KMS-11 (cell line): ENCODE measurements around the gene RAB7A.

Source experiments
- H2AFZ ChIP-seq: fragments of 200-600 bp; sonication (generic); 2 replicates; pipeline ENCODE4 v1.6.1; 2016; ENCODE audit warnings: antibody characterized with exemption, mixed run types, low read depth
- H3K27ac ChIP-seq: fragments of 200-600 bp; sonication (generic); 2 replicates; pipeline ENCODE4 v1.6.1; 2016; ENCODE audit warnings: mild to moderate bottlenecking, mixed run types
- H3K27me3 ChIP-seq: fragments of 200-600 bp; sonication (generic); 2 replicates; pipeline ENCODE4 v1.6.1; 2017; ENCODE audit warnings: mild to moderate bottlenecking, low read depth, mixed run types, moderate library complexity; ENCODE audit not compliant: insufficient read depth
- H3K36me3 ChIP-seq: fragments of 200-600 bp; sonication (generic); 2 replicates; pipeline ENCODE4 v1.6.1; 2017; ENCODE audit warnings: mild to moderate bottlenecking, mixed run types; ENCODE audit not compliant: insufficient read depth
- H3K4me1 ChIP-seq: fragments of 200-600 bp; sonication (generic); 2 replicates; pipeline ENCODE4 v1.6.1; 2016; ENCODE audit warnings: mild to moderate bottlenecking, low read depth, mixed run types; ENCODE audit not compliant: poor library complexity, severe bottlenecking
- H3K4me2 ChIP-seq: fragments of 200-600 bp; sonication (generic); 2 replicates; pipeline ENCODE4 v1.7.0; 2016; ENCODE audit warnings: mild to moderate bottlenecking, mixed run types
- H3K4me3 ChIP-seq: fragments of 200-600 bp; sonication (generic); IDR thresholded peaks from 2 replicates; pipeline ENCODE4 v1.6.1; 2017; ENCODE audit warnings: low read depth, low read length, mixed read lengths; ENCODE audit not compliant: insufficient read depth
- H3K79me2 ChIP-seq: fragments of 200-600 bp; sonication (generic); 2 replicates; pipeline ENCODE4 v1.6.1; 2016; ENCODE audit warnings: low read depth, mixed run types; ENCODE audit not compliant: insufficient read depth
- H3K9ac ChIP-seq: fragments of 200-600 bp; sonication (generic); 2 replicates; pipeline ENCODE4 v1.6.1; 2016; ENCODE audit warnings: mild to moderate bottlenecking, mixed run types
- H4K20me1 ChIP-seq: fragments of 200-600 bp; sonication (generic); 2 replicates; pipeline ENCODE4 v1.6.1; 2016; ENCODE audit warnings: mild to moderate bottlenecking, mixed run types; ENCODE audit not compliant: insufficient read depth
- TF ChIP-seq, protein P1 (sequence below): fragments of 200-600 bp; sonication (generic); conservative IDR thresholded peaks from 2 replicates; pipeline ENCODE4 v1.6.1; 2017; ENCODE audit warnings: low read depth, mild to moderate bottlenecking, antibody characterized with exemption, low read length, moderate library complexity, mixed read lengths

The RAB7A gene

DNA sequence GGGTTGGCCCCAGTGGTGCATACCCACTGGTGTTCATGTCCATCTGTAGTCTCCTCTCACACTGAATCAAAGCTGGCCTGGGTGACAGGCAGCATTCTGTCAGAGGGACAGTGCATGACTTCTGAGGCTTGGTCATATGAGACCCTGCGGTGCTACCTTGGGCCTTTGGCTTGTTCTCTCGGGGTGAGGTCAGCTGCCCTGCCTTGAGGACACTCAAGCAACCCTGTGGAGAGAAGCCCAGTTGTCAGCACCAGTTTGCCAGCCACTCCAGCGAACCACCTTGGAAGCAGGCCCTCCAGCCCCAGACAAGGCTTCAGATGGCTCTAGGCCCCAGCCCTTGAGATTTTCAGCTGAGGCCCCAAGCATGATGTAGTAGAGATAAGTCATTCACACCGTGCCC, 16.9 kb upstream of the RAB7A start:
- Histone ChIP-seq H3K4me1 (no peaks in the 10 kb centered on the region), H3K9ac (no peak overlapping the region), H2AFZ (no peak overlapping the region), H3K4me2 (no peak overlapping the region), H3K36me3 (no peaks in the 10 kb centered on the region), H4K20me1 (no peaks in the 10 kb centered on the region), H3K4me3 (no peak overlapping the region), H3K79me2 (no peaks in the 10 kb centered on the region), H3K27ac (no peak overlapping the region), H3K27me3 (no peaks in the 10 kb centered on the region)
- TF ChIP-seq, protein P1, sequence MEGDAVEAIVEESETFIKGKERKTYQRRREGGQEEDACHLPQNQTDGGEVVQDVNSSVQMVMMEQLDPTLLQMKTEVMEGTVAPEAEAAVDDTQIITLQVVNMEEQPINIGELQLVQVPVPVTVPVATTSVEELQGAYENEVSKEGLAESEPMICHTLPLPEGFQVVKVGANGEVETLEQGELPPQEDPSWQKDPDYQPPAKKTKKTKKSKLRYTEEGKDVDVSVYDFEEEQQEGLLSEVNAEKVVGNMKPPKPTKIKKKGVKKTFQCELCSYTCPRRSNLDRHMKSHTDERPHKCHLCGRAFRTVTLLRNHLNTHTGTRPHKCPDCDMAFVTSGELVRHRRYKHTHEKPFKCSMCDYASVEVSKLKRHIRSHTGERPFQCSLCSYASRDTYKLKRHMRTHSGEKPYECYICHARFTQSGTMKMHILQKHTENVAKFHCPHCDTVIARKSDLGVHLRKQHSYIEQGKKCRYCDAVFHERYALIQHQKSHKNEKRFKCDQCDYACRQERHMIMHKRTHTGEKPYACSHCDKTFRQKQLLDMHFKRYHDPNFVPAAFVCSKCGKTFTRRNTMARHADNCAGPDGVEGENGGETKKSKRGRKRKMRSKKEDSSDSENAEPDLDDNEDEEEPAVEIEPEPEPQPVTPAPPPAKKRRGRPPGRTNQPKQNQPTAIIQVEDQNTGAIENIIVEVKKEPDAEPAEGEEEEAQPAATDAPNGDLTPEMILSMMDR: no peak

DNA sequence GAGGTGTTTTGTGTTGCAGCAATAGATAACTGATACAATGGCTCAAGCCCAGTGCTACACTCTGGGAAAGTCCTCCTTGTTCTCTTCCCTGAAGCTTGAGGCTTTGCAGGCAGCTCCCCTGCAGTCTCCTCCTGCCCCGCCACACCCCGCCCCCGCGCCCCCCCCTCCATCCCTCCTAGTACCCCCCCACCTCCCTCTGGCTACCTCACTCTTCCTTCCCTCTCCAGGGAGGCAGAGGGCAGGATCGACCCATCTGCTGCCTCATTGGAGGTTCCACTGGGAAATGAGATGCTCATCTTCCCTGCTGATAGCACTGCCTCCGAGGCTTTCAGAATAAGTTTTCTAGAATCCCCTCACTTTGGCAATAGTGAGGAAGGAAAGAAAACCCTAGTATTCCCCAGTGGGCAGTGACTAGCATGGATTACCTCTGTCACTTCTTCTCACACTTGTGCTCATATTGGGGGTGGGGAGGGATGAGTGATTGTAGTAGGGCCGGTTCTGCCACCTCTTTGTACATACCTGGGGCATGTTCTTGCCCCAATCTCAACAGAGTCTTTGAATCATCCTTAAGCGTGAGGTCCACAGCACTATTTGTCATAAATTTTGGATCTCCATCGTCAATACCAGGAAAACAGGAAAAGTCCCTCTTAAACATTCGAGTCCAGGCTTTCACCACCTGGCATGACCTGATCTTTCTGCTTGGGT, 16.3 kb upstream of the RAB7A start:
- Histone ChIP-seq H3K9ac (no peak overlapping the region), H3K4me2 (no peak overlapping the region), H3K79me2 (no peaks in the 10 kb centered on the region), H3K27me3 (no peaks in the 10 kb centered on the region), H3K4me1 (no peaks in the 10 kb centered on the region), H3K4me3 (no peak overlapping the region), H3K27ac (no peak overlapping the region), H3K36me3 (no peaks in the 10 kb centered on the region), H2AFZ (no peak overlapping the region), H4K20me1 (no peaks in the 10 kb centered on the region)
- TF ChIP-seq, protein P1: no peak

DNA sequence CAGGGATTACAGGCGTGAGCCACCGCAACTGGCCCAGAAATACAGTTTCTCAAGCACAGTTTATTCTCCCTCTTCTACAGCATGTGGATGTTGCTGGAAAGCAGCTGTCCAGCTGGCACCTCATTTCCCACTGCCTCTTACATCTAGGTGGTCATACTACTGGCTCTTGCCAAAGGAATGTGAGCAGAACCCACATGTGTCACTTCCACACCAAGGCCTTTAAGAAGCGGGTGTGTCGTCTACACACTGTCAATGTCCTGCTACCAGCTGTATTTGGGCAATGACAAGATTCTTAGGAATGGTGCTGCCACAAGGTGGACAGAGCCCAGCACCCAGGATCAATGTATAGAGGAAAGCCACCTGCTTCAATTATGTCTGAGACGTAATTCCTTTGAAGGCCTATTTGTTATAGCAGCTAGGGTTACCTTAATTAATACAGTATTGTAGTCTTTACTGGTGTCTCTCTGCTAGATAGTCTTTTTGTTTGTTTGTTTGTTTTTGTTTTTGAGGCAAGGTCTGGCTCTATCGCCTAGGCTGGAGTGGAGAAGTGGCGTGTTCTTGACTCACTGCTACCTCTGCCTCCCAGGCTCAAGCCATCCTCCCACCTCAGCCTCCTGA, 15.1 kb upstream of the RAB7A start:
- Histone ChIP-seq H3K4me1 (no peaks in the 10 kb centered on the region), H3K4me3 (no peak overlapping the region), H3K27me3 (no peaks in the 10 kb centered on the region), H3K36me3 (no peaks in the 10 kb centered on the region), H3K4me2 (no peak overlapping the region), H3K9ac (no peak overlapping the region), H3K79me2 (no peaks in the 10 kb centered on the region), H2AFZ (no peak overlapping the region), H4K20me1 (no peaks in the 10 kb centered on the region), H3K27ac (no peak overlapping the region)
- TF ChIP-seq, protein P1: no peak

DNA sequence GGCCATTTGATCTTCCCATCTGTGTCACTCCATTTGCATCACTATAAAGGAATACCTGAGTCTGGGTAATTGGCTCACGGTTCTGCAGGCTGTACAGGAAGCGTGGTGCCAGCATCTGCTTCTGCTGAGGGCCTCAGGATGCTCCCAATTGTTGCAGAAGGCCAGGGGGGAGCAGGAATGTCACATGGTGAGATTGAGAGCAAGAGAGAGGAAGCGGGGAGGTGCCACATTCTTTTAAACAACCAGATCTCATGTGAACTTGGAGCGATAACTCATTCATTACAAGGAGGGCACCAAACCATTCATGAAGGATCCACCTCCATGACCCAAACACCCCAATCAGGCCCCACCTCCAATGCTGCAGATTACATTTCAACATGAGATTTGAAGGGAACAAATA, 13.1 kb upstream of the RAB7A start:
- Histone ChIP-seq H3K9ac (no peak overlapping the region), H3K27me3 (no peaks in the 10 kb centered on the region), H3K27ac (no peak overlapping the region), H3K79me2 (no peaks in the 10 kb centered on the region), H3K4me3 (no peak overlapping the region), H3K36me3 (no peaks in the 10 kb centered on the region), H3K4me1 (no peaks in the 10 kb centered on the region), H2AFZ (no peak overlapping the region), H3K4me2 (no peak overlapping the region), H4K20me1 (no peaks in the 10 kb centered on the region)
- TF ChIP-seq, protein P1: no peak
